HG02840 (cell line): ENCODE results near the gene ACAP1.

Source experiments
- ATAC-seq: cut with Tn5 transposase; IDR thresholded peaks from one replicate; pipeline ENCODE4 v1.9.1; 2021; ENCODE audit warnings: mild to moderate bottlenecking, moderate library complexity, moderate number of reproducible peaks; ENCODE audit not compliant: unreplicated experiment, low FRiP score

Gene ACAP1

DNA sequence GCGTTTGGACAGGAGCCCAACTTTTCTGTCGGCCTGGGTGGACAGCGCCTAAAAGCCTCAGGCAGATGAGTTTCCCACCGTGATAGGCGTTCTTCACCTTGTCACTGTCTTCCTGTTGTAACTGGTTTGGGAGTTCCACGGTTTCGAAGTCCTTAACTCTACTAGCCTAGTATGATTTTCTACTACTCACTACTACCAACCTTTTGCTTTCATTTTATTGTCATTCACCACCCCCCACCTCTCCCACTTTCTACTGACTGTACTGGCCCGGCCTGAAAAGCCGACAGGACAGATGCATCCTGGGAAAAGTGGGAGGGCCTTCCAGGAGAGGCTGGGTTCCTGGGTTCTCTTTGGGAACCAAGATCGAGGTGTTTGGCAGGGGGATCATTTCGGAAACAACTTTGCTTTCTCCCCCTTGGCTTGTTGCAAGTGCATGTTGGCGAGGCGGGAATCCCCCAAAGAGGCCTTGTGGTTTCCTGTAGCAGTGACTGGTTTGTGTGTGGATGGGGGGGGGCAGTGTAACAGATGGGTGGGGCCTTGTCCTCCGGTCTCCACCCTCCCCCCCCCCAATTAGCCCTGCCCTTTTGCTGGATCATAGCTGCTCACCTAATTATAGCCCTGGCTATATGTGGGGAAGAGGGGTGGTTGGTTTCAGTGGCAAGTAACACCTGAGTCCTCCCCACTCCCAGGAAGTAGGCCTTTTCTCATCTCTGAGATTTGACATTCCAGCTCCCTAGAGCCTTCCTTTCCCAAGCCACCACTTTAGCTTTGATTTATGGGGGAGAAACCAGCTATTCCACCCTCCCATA is 27.5 kb upstream of the ACAP1 start:
- no peak for ATAC-seq

DNA sequence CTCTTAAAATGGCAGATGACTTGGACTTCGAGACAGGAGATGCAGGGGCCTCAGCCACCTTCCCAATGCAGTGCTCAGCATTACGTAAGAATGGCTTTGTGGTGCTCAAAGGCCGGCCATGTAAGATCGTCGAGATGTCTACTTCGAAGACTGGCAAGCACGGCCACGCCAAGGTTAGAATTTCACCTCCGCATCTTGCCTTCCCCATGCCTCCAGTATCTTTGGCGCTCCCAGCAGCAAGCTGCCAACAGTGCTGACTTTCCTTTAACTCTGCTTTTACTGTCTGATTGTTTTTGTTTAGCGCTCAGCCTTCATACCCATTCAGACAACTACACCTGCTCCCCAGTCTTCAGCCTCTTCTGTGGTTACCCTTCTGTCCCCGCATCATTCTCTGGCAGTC is 26.7 kb upstream of the ACAP1 start:
- ATAC-seq, result no peak

DNA sequence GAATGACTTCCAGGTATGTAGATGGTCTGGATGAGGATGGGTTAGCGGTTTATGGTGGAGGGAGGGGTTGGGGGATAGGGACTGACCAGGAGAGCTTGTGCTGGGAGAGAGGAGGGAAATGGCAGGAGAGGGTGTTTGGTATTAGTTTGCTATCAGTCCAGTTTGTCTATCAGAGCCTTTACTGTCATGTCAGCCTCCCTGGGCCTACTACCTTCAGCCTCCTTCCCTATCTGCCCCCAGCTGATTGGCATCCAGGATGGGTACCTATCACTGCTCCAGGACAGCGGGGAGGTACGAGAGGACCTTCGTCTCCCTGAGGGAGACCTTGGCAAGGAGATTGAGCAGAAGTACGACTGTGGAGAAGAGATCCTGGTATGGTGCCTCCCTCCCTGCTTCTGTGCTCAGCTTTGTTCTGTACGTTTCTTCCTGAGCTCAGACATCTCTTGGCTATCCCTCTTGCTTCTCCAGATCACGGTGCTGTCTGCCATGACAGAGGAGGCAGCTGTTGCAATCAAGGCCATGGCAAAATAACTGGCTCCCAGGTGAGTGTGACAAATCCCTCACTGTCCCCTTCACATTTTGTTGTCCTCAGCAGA is 25.1 kb upstream of the ACAP1 start:
- no peak for ATAC-seq

DNA sequence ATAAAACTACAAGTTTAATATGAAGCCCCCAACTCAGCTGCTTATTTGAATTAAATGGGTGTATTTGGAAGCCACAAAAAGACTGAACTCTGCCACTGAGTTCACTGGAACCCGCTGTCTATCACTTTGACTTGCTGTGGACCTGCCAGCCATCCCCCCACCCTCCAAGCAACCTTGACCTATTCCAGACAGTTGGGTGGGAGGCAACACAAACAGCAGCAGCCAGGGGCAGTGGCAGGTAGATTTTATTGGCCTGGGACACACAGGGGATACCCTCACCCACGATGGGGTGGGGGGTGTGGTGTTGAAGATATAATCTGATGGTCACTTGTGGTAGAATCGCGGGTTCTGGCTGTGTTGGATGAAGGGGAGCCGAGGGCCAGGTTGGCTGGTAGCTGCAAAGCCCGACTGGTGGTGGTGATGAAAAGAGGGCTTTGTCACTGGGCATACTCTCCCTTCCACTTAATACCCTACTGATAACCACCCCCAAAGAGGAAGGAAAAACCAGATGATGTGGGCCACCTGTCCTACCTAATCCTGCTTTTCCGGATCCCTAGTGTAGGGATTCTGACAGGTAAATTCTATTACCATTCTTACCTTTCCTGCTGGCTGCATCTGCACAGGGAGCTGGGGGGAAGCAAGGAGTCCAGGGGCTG is 23.8 kb upstream of the ACAP1 start:
- ATAC-seq, result no peak

DNA sequence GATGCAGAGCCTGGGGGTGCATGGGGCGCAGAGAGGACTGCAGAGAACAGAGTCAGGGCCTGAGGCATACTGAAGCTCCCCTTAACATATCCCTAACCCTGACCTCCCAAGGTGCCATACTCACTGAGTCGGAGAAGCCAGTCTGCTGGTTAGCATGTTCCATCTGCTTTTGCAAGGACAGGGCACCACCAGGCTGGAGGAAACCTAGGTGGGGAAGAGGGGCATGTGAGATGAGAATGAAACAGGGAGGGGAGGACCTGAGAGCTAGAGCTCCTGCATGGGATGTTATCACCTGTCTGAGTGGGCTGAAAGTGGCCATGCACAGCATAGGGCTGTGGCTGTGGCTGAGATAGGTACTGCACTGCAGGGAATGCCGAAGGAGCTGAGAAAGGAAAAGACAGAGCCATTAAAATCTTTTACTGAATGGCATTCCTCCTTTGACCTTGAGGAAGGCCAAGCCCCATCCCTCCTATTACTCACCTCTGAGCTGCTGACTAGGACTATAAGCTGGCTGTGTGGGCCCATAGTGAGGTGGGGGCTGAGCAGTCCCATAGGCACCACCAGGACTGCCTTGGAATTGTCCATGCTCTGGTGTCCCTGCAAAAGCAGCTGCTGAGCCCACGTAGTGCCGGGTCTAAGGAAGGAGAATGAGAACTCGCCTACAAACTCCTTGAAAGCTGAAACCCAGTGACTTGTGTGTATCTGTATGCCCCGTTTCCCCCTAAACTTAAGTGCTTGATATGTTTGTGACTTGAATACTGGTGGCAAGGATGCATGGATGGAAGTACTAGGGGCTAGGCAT is 23.0 kb upstream of the ACAP1 start:
- no peak for ATAC-seq

DNA sequence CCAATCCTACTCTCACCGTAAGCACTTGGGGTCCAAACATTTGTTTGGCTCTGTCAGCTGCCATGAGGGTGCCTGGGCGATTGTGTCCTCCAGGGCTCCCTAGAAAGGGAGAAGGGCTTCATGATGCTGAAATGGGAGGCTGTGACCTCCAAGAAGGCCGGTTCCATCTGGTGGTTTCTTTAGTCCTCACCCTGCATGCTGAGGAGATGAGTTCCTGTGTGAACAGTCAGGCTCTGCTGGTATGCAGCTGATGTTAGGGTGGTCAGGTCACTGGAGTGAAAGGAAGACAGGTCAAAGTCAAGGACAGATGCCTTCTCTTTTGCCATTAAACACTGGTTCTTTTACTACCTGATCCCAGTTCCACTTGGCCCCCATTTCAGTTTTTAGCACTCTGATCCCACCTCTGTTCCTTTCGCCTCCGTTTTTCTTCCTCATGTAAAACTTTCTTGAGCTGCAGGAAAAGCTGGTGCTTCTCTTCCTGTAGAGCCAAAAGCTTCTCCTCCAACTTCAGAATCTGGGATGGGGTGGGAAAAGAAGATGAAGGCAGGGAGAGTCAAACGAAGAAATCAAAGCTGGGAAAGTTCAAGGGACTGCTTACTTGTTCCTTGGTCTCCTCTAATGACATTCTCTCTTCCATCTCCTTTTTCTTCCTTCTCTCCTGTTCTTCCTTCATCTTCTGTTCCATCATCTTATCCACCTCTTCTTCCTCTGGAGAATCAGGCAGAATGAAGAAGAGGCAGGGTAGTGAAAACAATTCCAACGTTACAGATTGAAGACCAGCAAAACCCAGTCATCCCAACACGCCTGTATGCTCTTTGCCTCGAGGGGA is 22.2 kb upstream of the ACAP1 start:
- ATAC-seq, result no peak

DNA sequence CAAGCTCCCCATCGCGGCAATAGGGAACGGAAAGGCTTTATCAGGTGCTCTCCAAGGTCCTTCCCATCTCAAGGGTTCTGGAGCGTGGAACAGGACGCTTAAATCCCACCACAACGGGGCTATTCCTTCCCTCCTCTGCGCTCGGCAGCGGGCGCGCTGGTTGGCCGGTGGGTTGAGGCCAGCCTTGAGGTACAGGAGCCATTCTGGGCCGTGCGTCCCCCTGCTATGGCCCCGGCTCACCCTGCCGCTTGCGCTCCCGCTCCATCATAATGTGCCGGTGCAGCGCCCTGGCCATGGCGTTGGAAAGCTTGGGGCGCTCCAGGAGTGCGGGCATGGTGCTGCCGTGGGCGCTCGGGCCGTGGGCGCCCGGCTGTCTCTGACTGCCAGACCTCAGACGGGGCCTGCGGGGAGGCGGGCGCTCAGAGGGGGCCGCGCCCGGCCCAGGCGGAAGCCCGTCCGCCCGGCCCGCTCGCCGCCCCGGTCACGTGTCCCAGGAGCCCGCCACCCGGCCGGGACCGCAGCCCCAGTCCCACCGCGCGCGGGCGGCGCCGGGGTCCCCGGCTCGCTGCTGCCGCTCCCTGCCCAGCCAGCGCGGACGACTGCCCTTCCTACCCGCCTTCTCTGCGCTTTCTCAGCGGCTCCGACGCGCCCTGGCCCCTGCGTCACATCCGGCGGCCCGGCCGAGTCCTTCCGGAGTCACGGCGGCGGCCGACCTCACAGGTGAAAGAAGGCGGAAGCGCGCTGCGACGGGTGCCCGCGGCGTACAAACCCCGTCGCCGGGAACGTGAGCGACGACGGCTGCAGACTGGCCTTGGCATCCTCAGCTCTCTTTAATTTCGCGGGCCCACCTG is 21.4 kb upstream of the ACAP1 start, which contains the start of gene GPS2:
Gene GPS2 (minus strand): TSS at position 642 of the 851 bp plus-strand sequence. CDS start 308 bp downstream, at position 334.
- ATAC-seq, result peak; percentile 49

DNA sequence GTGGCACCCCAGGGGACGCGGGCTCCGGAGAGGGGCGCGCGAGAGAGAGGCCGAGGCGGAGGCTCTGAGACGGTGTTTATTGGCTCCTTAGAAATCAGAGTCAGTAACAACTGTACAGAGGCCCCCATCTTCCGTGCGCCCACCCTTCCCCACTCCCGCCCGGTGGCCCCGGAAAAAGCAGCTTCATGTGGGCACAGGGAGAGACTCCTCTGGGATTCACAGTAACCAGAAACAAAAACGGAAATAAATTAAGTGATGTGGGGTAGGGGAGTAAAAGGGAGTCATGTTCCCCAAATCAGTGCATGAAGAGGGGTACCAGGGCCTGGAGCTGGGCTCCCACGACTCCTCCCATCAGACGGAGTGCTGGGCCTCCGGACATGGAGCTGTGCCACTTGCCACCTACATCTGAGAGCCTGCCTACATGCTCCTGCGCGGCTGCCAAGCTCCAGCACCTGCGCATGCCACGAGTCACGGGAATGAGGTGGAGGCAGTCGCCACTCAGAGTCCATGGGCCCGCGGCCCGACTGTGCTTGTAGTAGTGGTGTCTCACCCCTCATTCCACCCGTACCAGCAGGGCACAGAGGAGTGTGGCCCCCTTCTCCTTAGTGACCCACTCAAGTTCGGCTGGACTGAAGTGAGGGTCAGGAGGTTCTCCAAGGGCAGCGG is 20.6 kb upstream of the ACAP1 start:
- no peak for ATAC-seq

DNA sequence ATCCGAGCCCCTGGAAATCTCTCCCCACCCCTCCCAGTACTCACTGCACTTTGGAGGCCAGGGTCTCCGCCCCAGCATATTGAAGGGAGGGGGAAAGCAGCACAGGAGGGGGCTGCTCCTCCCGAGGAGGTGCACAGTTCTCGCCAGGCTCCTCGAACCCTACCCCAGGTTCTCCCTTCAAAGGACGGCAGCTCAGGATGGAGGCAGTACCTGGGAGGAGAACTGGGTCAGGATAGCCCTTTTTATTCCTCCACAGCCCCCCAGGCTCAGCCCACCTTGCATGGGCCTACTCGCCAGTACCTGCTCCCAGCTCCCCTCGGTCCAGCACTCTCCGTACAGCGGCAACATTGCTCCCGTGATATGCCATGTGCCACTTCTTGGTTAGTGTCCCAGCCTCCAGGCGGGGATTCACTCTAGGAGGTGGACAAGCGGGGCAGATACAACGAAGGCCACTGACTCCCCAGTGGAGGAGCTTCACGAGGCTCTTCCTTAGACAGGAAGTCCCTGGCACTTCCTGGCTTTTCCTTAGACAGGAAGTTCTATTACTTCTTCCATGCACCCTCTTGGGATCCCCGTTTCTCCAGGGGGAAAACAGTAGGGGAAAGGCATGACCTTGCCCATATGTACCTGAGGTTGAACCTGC is 19.0 kb upstream of the ACAP1 start:
- ATAC-seq, result no peak

DNA sequence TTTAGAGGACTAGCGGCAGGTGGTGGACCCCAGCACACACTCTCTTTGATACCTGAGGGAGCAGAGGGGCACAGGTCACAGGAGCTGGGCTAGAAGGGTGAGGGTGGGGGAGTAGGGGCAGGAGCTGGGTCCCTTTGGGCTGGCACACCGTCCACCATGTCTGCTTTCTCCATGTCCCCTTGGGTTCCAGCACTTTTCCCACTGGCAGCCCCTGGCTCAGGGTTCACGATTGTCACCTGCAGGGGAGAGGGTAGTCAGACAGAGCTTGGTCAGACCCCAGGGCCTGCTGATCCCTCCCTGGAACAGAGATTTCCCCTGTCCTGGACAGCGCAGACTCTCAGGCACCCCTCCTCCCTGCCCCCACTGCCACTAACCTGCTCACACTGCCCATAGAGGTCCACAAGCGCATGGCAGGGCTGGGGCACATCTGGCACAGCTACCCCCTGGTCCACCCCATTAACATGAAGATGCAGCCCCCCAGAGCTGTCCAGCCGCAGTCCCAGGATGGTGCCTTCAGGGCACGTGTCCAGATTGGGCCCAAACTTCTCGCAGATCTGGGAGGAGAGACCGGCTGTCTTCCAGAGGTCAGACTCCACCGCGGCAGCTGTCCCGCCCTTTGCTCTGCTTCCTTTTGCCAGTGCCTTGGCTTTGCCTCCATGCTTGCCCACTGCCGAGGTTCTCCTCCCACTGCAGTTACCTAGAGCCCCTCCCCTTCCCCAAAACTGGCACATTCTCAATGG is 18.0 kb upstream of the ACAP1 start:
- no peak for ATAC-seq

DNA sequence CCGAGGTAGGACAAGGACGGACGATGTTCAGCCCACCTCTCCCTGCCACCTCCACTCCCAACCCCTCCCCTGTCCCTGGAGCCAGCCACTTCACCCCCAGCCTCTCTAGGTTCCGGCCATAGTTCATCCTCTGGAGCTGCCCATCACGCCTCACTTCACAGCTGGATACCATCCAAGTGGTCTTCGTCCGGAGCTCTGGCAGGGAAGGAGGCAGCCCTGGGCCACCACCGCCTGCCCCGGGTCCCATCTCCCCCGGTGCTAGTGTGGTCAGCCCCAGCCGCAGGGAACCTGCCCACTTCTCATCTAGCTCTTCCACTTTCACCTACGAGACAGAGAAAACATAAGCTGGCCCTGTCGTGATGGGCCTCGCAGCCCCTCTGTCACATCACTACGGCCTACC is 14.9 kb upstream of the ACAP1 start:
- ATAC-seq, result no peak

DNA sequence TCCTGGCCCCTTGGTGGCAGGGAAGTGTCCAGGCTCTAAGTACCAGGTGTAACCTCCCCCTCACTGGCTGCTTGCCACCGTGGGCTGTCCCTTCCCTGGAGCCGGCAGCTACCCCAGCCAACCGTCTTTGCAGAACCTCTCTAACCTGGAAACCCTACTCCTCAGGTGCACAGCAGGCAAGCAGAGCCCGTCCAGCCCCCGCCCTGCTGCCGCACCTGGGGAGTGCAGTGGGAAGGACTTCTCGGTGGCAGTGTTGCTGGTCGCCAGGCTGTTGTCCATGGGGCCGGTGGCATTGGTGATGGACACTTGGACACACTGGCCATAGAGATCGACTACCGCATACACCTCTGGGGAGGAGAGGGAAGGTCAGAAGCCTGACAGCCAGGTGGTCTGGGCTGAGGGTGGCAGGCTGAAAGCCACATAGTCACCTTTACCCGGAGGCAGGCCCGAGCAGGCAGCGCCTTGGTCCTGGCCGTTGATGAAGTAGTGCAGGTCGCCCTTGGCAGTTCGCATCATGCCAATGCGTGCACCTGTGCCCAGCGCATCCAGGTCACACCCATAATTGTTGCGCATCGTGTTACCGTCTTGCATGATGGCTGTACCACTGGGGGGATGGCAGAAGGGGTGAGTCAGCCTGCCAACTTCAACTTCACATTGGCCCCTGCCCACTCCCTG is 13.7 kb upstream of the ACAP1 start:
- no peak for ATAC-seq

DNA sequence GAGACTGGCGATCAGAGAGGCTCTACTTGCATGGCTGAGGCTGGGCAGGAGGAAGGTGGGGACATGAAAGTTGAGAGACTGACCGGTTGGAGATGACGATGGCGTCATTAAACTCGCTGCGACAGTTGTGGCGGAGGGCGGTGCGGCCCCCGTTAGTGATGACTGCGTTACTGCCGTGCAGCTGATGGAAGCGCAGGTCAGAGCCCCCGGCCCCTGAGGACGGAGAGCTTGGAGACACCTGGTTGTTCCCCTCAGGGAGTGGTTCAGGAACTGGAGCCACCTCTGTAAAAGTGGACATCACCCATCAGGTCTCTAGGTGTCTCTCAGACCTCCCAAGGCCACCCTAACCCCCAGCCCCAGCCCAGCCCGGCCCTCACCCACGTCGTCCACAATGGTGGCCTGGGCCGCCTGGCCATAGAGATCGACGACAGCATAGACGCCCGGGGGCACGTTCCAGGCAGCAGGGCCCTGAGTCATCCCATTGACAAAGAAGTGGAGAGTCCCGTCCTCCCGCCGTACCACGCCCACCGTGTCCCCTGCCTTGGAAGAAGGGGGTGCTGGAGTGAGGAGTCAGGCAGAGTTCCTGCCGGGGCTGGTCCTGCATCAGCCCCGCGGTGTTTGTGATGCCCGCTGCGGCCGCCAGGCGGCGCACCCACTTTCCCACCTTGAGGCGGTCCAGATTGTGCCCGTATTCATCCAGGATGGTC is 12.4 kb upstream of the ACAP1 start:
- no peak for ATAC-seq

DNA sequence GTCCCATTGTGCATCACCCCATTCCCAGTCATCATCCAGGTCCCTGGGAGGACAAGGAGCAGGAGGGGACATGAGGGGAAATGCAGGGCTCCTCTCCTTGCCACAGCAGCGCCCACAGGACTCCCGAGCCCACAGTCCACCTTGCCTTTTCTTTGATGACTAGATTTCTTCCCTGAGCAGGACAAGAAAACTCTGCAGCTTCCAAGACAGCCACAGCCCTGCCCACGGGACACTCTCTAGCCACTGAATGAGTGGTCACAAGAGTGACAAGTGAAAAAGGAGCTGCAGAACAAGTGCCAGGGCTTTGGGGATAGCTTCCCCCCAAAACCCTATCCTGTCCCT is 11.9 kb upstream of the ACAP1 start:
- no peak for ATAC-seq

DNA sequence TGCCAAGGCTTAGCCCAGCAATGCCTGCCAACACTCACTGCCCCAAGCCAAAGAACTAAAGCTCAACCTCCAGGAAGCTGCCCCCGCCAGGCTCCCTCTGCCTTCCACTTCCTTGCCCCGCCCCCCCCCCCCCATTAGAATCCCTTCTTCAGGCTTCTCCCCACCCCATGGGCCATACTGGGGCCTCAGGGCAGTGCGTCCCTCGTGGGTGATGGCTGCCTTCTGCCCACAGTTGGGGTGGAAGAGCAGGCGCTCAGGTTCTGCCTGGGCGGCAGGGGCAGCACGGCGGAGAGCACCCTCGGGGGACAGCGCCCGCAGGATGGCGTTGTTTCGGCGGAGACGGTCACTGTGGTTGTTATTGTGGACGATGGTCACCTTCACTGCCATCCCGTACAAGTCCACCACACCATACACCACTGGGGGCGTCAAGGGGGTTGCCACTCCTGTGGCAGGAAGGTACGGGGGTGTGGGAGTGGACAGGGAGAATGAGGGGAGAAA is 11.2 kb upstream of the ACAP1 start:
- no peak for ATAC-seq

DNA sequence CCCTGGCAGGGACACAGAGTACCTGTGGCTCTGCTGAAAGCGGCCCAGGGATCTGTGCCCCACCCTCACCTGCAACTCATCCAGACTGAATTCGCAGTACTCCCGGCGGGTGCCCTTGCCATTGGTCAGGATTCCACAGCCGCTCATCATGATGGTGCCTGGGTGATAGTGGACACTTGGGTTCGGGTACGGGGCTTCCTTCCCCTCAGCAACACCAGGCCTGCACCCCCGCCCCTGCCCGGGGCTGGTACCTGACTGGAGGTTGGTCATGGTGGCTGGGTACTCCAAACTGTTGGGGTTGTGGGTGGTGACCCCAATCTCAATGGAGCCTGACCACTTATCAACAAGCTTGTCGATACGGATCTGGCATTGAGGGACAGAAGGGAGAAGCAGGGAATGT is 10.1 kb upstream of the ACAP1 start:
- no peak for ATAC-seq
